Aorta (tissue), 5 donors: Measurements from ENCODE around the gene RETREG2. TPM values are rescaled to one million over a fixed set of nuclear protein-coding genes. Genes with fewer than 3 reads are reported as not detected.

Experiments
- ATAC-seq: fragments of 200-7000 bp; cut with Tn5 transposase; one replicate; pipeline ENCODE4 v1.9.1; 2022; ENCODE audit warnings: moderate library complexity; ENCODE audit not compliant: low FRiP score
- DNase-seq, 2 donors: peaks; one replicate each; pipeline ENCODE4 v3.0.0-alpha.2; 2020
- H3K27ac ChIP-seq, 2 donors: one replicate each; pipeline ENCODE4 v1.5.1; 2013; ENCODE audit warnings: low read length in 2 of 2, mild to moderate bottlenecking in 2 of 2, moderate library complexity in 2 of 2, control low read depth in 1 of 2, inconsistent platforms in 1 of 2, low read depth in 1 of 2
- H3K27me3 ChIP-seq, 2 donors: one replicate each; pipeline ENCODE4 v1.6.1; 2013; ENCODE audit warnings: control low read depth in 1 of 2, low read length in 1 of 2, mild to moderate bottlenecking in 1 of 2, moderate library complexity in 1 of 2; ENCODE audit not compliant: insufficient read depth in 2 of 2, control insufficient read depth in 1 of 2
- H3K36me3 ChIP-seq, 2 donors: one replicate each; pipeline ENCODE4 v1.6.1; 2013; ENCODE audit warnings: control low read depth in 1 of 2, low read length in 1 of 2, mild to moderate bottlenecking in 1 of 2; ENCODE audit not compliant: insufficient read depth in 2 of 2, control insufficient read depth in 1 of 2
- H3K4me1 ChIP-seq, 2 donors: one replicate each; pipeline ENCODE4 v1.6.1; 2013; ENCODE audit warnings: low read length in 2 of 2, control low read depth in 1 of 2, mild to moderate bottlenecking in 1 of 2, moderate library complexity in 1 of 2; ENCODE audit not compliant: insufficient read depth in 2 of 2, control insufficient read depth in 1 of 2
- H3K4me3 ChIP-seq, 2 donors: one replicate each; pipeline ENCODE4 v1.5.1; 2013; ENCODE audit warnings: low read length in 2 of 2, control low read depth in 1 of 2, mild to moderate bottlenecking in 1 of 2
- H3K9me3 ChIP-seq: one replicate; pipeline ENCODE4 v1.6.1; 2013; ENCODE audit warnings: mild to moderate bottlenecking, low read length; ENCODE audit not compliant: control insufficient read depth
- WGBS, 2 donors: extraction: QIAGEN DNeasy Blood & Tissue Kit; methylation state at CpG; one replicate each; pipeline ENCODE4 v1.1.7; 2013; 5-methylcytosine and 5-hydroxymethylcytosine counted together
- intact Hi-C, 2 donors: fragments of 100-400 bp; cut with DNase I; formaldehyde crosslinking; loops; one replicate each; pipeline versions ENCODE4 v1.14.2 to v1.15.0; 2022
- long read RNA-seq, 2 donors: library from polyadenylated mRNA; unstranded; transcript quantifications; one replicate each; pipeline ENCODE4 v2.0.0, GENCODE V29; 2020 to 2021
- polyA plus RNA-seq, 2 donors: library from polyadenylated mRNA; stranded (reverse); fragments of 200-250 nt; gene quantifications; one replicate each; pipeline ENCODE4 v1.2.3, GENCODE V29; 2013
- total RNA-seq, 2 donors: library from RNA; stranded (reverse); fragmentation: NEBNext Ultra II Directional; extraction: Animal tissue kit (Norgen Biotek cat#: 25700); gene quantifications; one replicate each; pipeline ENCODE4 v1.2.1, GENCODE V29; 2021
- donor health status: healthy with polysubstance abuse.
- donor health status: Bipolar disorder and iron deficiency.
- donor health status: DM: no; HTN: no; CAD: no.
- donor health status: DM: no; HTN: no; CAD: no.
- donor health status: DM: yes; HTN: yes; CAD: no.

RETREG2 gene
- total RNA-seq (10 to 100 TPM; 48.0 to 70.6 TPM), polyA plus RNA-seq (10 to 100 TPM; 19.3 to 44.2 TPM)
- long read RNA-seq, donor 1, full-length matches to known transcripts, result 2 of 31 reads
- long read RNA-seq, donor 1, partial matches to known transcripts, result 6 of 31 reads
- long read RNA-seq, donor 1, other reads (novel, unspliced or antisense), result 23 of 31 reads
- long read RNA-seq, donor 2, full-length matches to known transcripts, result 21 of 42 reads
- long read RNA-seq, donor 2, partial matches to known transcripts, result 1 of 42 reads
- long read RNA-seq, donor 2, other reads (novel, unspliced or antisense), result 20 of 42 reads

- peak; percentile 91 to 94 for DNase-seq
- ATAC-seq, result peak; percentile 94
- peaks cover 0 to 3% of the 10 kb centered on the region in 2 donors for H3K4me1 ChIP-seq
- H3K27ac ChIP-seq, result peak within 1 kb of the TSS; percentile 87 to 88
- peak within 1 kb of the TSS; percentile 88 to 90 for H3K4me3 ChIP-seq
- no peaks in the 10 kb centered on the region for H3K9me3 ChIP-seq
- H3K27me3 ChIP-seq, result no peaks in the 10 kb centered on the region
- WGBS, 2 donors, result 0 to 1% methylated on average over 45 to 67 of the region's 67 CpGs
- peaks cover 0 to 8% of the 10 kb centered on the region in 2 donors for H3K36me3 ChIP-seq
- intact Hi-C loops, result loop anchor here (1.0 to 10.0 kb wide), 5 partner anchors 29 to 210 kb away; partner anchors contain the start of genes DNPEP (in 2 of the 2), ABCB6 (in 1 of the 2), ANKZF1 (in 1 of the 2) and ATG9A (in 1 of the 2)
These were observed at the start of gene RETREG2 for GRCh38 chr2:219177552-219178376. Gene RETREG2, plus strand, starts transcription at chr2:219178275. Its CDS starts 78 bp downstream, at chr2:219178353.

GRCh38 chr2:219128396-219128795 is 49.7 kb upstream of the RETREG2 start:
- H3K4me1 ChIP-seq, result no peaks in the 10 kb centered on the region
- no peak for ATAC-seq
- H3K27ac ChIP-seq, result no peak overlapping the region
- no peaks in the 10 kb centered on the region for H3K9me3 ChIP-seq
- H3K36me3 ChIP-seq, result no peaks in the 10 kb centered on the region
- DNase-seq, result no peak
- intact Hi-C loops, result no loop called here
- no peaks in the 10 kb centered on the region for H3K27me3 ChIP-seq
- 87 to 93% methylated on average over 7 of the region's 7 CpGs for WGBS, 2 donors
- no peak overlapping the region for H3K4me3 ChIP-seq

- H3K36me3 ChIP-seq, result no peaks in the 10 kb centered on the region
- H3K4me3 ChIP-seq, result no peak overlapping the region
- no peak overlapping the region for H3K27ac ChIP-seq
- WGBS, 2 donors, result 90 to 93% methylated on average over 16 of the region's 16 CpGs
- H3K9me3 ChIP-seq, result no peaks in the 10 kb centered on the region
- H3K4me1 ChIP-seq, result no peaks in the 10 kb centered on the region
- intact Hi-C loops, result no loop called here
- DNase-seq (no peak), ATAC-seq (no peak)
- H3K27me3 ChIP-seq, result no peaks in the 10 kb centered on the region
These were observed 48.5 kb upstream of the RETREG2 start for GRCh38 chr2:219129589-219129988.

- no peak for DNase-seq
- Histone ChIP-seq H3K4me1 (no peaks in the 10 kb centered on the region), H3K27me3 (no peaks in the 10 kb centered on the region), H3K36me3 (no peaks in the 10 kb centered on the region), H3K4me3 (no peak overlapping the region), H3K9me3 (no peaks in the 10 kb centered on the region), H3K27ac (no peak overlapping the region)
- intact Hi-C loops, result no loop called here
- ATAC-seq, result no peak
- 91 to 92% methylated on average over 3 of the region's 3 CpGs for WGBS, 2 donors
These were observed 46.7 kb upstream of the RETREG2 start for GRCh38 chr2:219131327-219131726.

- no peaks in the 10 kb centered on the region for H3K36me3 ChIP-seq
- H3K27ac ChIP-seq, result no peak overlapping the region
- intact Hi-C loops, result no loop called here
- H3K9me3 ChIP-seq, result no peaks in the 10 kb centered on the region
- H3K4me3 ChIP-seq, result no peak overlapping the region
- H3K27me3 ChIP-seq, result no peaks in the 10 kb centered on the region
- ATAC-seq (no peak), DNase-seq (no peak)
- 88 to 89% methylated on average over 4 of the region's 4 CpGs for WGBS, 2 donors
- no peaks in the 10 kb centered on the region for H3K4me1 ChIP-seq
These were observed 46.3 kb upstream of the RETREG2 start for GRCh38 chr2:219131744-219132143.

GRCh38 chr2:219133976-219134375 is 44.1 kb upstream of the RETREG2 start:
- H3K4me1 ChIP-seq, result no peaks in the 10 kb centered on the region
- no peak overlapping the region for H3K27ac ChIP-seq
- no peak for ATAC-seq
- H3K4me3 ChIP-seq, result no peak overlapping the region
- H3K36me3 ChIP-seq, result no peaks in the 10 kb centered on the region
- no peak for DNase-seq
- intact Hi-C loops, result no loop called here
- 92 to 94% methylated on average over 4 of the region's 4 CpGs for WGBS, 2 donors
- H3K27me3 ChIP-seq, result no peaks in the 10 kb centered on the region
- H3K9me3 ChIP-seq, result no peaks in the 10 kb centered on the region

GRCh38 chr2:219140722-219141121 is 37.4 kb upstream of the RETREG2 start:
- intact Hi-C loops, result no loop called here
- Histone ChIP-seq H3K27ac (no peak overlapping the region), H3K27me3 (no peaks in the 10 kb centered on the region), H3K36me3 (peaks cover 0 to 7% of the 10 kb centered on the region in 2 donors), H3K9me3 (no peaks in the 10 kb centered on the region), H3K4me1 (no peaks in the 10 kb centered on the region), H3K4me3 (no peak overlapping the region)
- DNase-seq (no peak), ATAC-seq (no peak)
- 95 to 98% methylated on average over 3 of the region's 3 CpGs for WGBS, 2 donors

GRCh38 chr2:219142329-219142728 is 35.7 kb upstream of the RETREG2 start:
- Histone ChIP-seq H3K36me3 (peaks cover 2 to 7% of the 10 kb centered on the region in 2 donors), H3K27me3 (no peaks in the 10 kb centered on the region), H3K27ac (no peak overlapping the region), H3K4me1 (no peaks in the 10 kb centered on the region), H3K4me3 (no peak overlapping the region), H3K9me3 (no peaks in the 10 kb centered on the region)
- intact Hi-C loops, result no loop called here
- ATAC-seq, result peak; percentile 75
- DNase-seq, result peak; percentile 82 to 83
- WGBS, 2 donors, result 20 to 28% methylated on average over 6 of the region's 6 CpGs
